CD14-positive monocyte (primary cell): ENCODE data around the gene UCHL1. TPM values are rescaled to one million over a fixed set of nuclear protein-coding genes. Genes with fewer than 3 reads are reported as not detected.

ENCODE experiments used
- DNase-seq, 3 donors: peaks; one replicate each; pipeline ENCODE4 v3.0.0-alpha.2; 2011 to 2022
- H2AFZ ChIP-seq: 2 replicates; pipeline ENCODE4 v1.6.0; 2012; ENCODE audit warnings: mild to moderate bottlenecking, low read depth, low read length, inconsistent platforms; ENCODE audit not compliant: insufficient read depth, poor library complexity, severe bottlenecking
- H3K27ac ChIP-seq, 2 donors: 1 replicate in 1 of 2; 2 replicates in 1 of 2; pipeline ENCODE4 v1.5.1; 2012 to 2013; ENCODE audit warnings: low read length in 2 of 2, control low read depth in 1 of 2, inconsistent platforms in 1 of 2, low read depth in 1 of 2, mild to moderate bottlenecking in 1 of 2
- H3K27me3 ChIP-seq, 2 donors: one replicate each; pipeline versions ENCODE4 v1.6.0 to v1.6.1; 2011 to 2013; ENCODE audit warnings: low read length in 2 of 2; ENCODE audit not compliant: control insufficient read depth in 2 of 2, insufficient read depth in 2 of 2
- H3K36me3 ChIP-seq, 2 donors: replicated peaks in 1 of 2; 1 replicate in 1 of 2; 2 replicates in 1 of 2; pipeline versions ENCODE4 v1.5.1 to v1.6.1; 2012 to 2013; ENCODE audit warnings: low read length in 2 of 2, control low read depth in 1 of 2, inconsistent platforms in 1 of 2, mild to moderate bottlenecking in 1 of 2; ENCODE audit not compliant: insufficient read depth in 2 of 2, control insufficient read depth in 1 of 2
- H3K4me1 ChIP-seq, 2 donors: 1 replicate in 1 of 2; 2 replicates in 1 of 2; pipeline versions ENCODE4 v1.5.1 to v1.6.1; 2012 to 2013; ENCODE audit warnings: low read length in 2 of 2, control low read depth in 1 of 2, inconsistent platforms in 1 of 2, mild to moderate bottlenecking in 1 of 2, moderate library complexity in 1 of 2; ENCODE audit not compliant: insufficient read depth in 2 of 2, control insufficient read depth in 1 of 2
- H3K4me2 ChIP-seq: replicated peaks from 2 replicates; pipeline ENCODE3; 2012; ENCODE audit warnings: low read length, moderate library complexity, mild to moderate bottlenecking; ENCODE audit not compliant: poor library complexity, severe bottlenecking; ENCODE audit errors: extremely low read depth
- H3K4me3 ChIP-seq, 3 experiments: fragments of 200-600 bp in 1 of 3; sonication (generic) in 1 of 3; replicated peaks in 1 of 3; 1 replicate in 2 of 3; 2 replicates in 1 of 3; pipeline ENCODE4 v1.5.1; 2011 to 2013; ENCODE audit warnings: low read length in 3 of 3, mild to moderate bottlenecking in 3 of 3, control low read depth in 2 of 3, low read depth in 2 of 3, inconsistent platforms in 1 of 3, moderate library complexity in 1 of 3
- H3K79me2 ChIP-seq: 2 replicates; pipeline ENCODE4 v1.6.0; 2012; ENCODE audit warnings: mild to moderate bottlenecking, control low read depth, inconsistent platforms, low read length, moderate library complexity; ENCODE audit not compliant: insufficient read depth
- H3K9ac ChIP-seq: 2 replicates; pipeline ENCODE4 v1.6.0; 2017; ENCODE audit warnings: low read length, mild to moderate bottlenecking; ENCODE audit not compliant: insufficient read depth, poor library complexity, severe bottlenecking
- H3K9me3 ChIP-seq, 2 donors: replicated peaks in 1 of 2; 1 replicate in 1 of 2; 2 replicates in 1 of 2; pipeline versions ENCODE4 v1.5.1 to v1.6.1; 2012 to 2013; ENCODE audit warnings: low read length in 2 of 2, control low read depth in 1 of 2; ENCODE audit not compliant: control insufficient read depth in 1 of 2, insufficient read depth in 1 of 2
- H4K20me1 ChIP-seq: 2 replicates; pipeline ENCODE4 v1.6.0; 2012; ENCODE audit warnings: mild to moderate bottlenecking, low read length, control low read depth, moderate library complexity; ENCODE audit not compliant: insufficient read depth
- H3K27ac Mint-ChIP-seq, 7 donors: one replicate each; pipeline ENCODE4 v1.8.0; 2020; ENCODE audit warnings: mild to moderate bottlenecking in 7 of 7, mixed read lengths in 7 of 7, moderate library complexity in 6 of 7, inconsistent platforms in 2 of 7
- H3K27me3 Mint-ChIP-seq, 3 donors: one replicate each; pipeline ENCODE4 v1.8.0; 2021 to 2022; ENCODE audit warnings: low read depth in 3 of 3, mild to moderate bottlenecking in 3 of 3, mixed read lengths in 3 of 3, moderate library complexity in 3 of 3, inconsistent platforms in 1 of 3
- H3K36me3 Mint-ChIP-seq, 2 donors: one replicate each; pipeline ENCODE4 v1.8.0; 2020; ENCODE audit warnings: mixed read lengths in 2 of 2, inconsistent platforms in 1 of 2, mild to moderate bottlenecking in 1 of 2
- H3K4me1 Mint-ChIP-seq: one replicate; pipeline ENCODE4 v1.8.0; 2020; ENCODE audit warnings: mild to moderate bottlenecking, mixed read lengths
- H3K4me3 Mint-ChIP-seq, 2 donors: one replicate each; pipeline ENCODE4 v1.8.0; 2020; ENCODE audit warnings: mild to moderate bottlenecking in 2 of 2, mixed read lengths in 2 of 2, moderate library complexity in 1 of 2
- H3K9me3 Mint-ChIP-seq, 7 donors: one replicate each; pipeline ENCODE4 v1.8.0; 2020 to 2022; ENCODE audit warnings: mixed read lengths in 7 of 7, mild to moderate bottlenecking in 6 of 7, moderate library complexity in 6 of 7, inconsistent platforms in 2 of 7
- WGBS: methylation state at CpG from one replicate; pipeline ENCODE4 v1.1.5; 2013; ENCODE audit warnings: missing lambda C conversion rate; ENCODE audit not compliant: insufficient coverage; 5-methylcytosine and 5-hydroxymethylcytosine counted together
- intact Hi-C, 2 donors: fragments of 100-400 bp; cut with micrococcal nuclease; formaldehyde crosslinking; loops; one replicate each; pipeline versions ENCODE4 v1.15.0 to v1.15.1; 2023
- polyA plus RNA-seq, 3 donors: library from polyadenylated mRNA; depleted of rRNA in 1 of 3; unstranded in 2 of 3; stranded (reverse) in 1 of 3; fragments of 300-500 nt in 2 of 3; fragments of >200 nt in 1 of 3; fragmentation: Illumina TruSeq in 2 of 3; gene quantifications; 1 replicate in 2 of 3; 2 replicates in 1 of 3; pipeline ENCODE4 v1.2.3, GENCODE V29; 2012 to 2021
- TF ChIP-seq, protein P1 (sequence below): fragments of 200-600 bp; IDR thresholded peaks from one replicate; pipeline ENCODE4 v1.8.0; 2022; ENCODE audit warnings: antibody characterized with exemption, mild to moderate bottlenecking

The UCHL1 gene
- polyA plus RNA-seq, 3 donors, result not detected

DNA sequence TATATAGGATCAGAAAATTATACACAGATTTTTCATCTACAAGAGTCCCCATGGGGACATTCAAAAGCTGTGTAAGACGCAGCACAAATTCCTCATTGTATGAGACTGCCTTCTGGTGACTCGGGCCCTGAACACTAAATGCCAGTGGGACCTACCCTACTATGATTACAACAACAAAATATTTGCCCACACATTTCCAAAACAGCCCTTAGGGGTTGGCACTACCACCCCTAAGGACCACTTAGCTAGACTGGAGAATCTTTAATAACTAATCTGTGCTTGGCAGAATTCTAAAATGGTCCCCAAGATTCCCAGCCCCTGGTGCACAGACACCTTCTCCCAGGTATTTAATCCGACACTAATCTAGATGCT is 29.1 kb downstream of the UCHL1 start:
- 100% methylated on average over 1 of the region's 3 CpGs for WGBS
- no peak overlapping the region for H3K27ac Mint-ChIP-seq

DNA sequence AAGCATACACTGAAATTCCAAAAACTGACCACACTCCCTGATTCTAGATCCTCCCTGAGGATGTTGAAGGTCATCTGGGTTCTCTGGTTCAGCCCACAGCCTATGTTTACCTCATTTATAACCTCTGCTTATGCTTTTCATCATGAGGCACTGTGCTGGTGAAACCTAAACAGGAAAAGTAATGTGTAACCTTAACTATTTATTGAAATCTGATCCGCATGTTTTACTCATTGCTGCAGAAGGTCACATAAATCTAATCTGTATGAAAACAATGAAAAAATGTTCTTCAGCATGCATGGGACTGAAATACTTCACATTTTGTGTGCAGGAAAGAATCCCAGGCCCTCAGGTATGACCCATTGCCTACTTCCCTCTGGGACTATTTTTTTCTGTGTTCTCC is 30.3 kb downstream of the UCHL1 start:
- no peak overlapping the region for H2AFZ ChIP-seq
- intact Hi-C loops, result no loop called here
- no peak overlapping the region for H3K4me3 Mint-ChIP-seq
- TF ChIP-seq, protein P1, sequence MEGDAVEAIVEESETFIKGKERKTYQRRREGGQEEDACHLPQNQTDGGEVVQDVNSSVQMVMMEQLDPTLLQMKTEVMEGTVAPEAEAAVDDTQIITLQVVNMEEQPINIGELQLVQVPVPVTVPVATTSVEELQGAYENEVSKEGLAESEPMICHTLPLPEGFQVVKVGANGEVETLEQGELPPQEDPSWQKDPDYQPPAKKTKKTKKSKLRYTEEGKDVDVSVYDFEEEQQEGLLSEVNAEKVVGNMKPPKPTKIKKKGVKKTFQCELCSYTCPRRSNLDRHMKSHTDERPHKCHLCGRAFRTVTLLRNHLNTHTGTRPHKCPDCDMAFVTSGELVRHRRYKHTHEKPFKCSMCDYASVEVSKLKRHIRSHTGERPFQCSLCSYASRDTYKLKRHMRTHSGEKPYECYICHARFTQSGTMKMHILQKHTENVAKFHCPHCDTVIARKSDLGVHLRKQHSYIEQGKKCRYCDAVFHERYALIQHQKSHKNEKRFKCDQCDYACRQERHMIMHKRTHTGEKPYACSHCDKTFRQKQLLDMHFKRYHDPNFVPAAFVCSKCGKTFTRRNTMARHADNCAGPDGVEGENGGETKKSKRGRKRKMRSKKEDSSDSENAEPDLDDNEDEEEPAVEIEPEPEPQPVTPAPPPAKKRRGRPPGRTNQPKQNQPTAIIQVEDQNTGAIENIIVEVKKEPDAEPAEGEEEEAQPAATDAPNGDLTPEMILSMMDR, result no peak
- 100% methylated on average over 1 of the region's 1 CpG for WGBS
- H4K20me1 ChIP-seq, result no peaks in the 10 kb centered on the region
- no peak for DNase-seq
- H3K4me1 ChIP-seq, result no peaks in the 10 kb centered on the region
- H3K27ac ChIP-seq, result no peak overlapping the region
- no peaks in the 10 kb centered on the region for H3K79me2 ChIP-seq
- H3K4me2 ChIP-seq, result no peak overlapping the region
- no peaks in the 10 kb centered on the region for H3K36me3 Mint-ChIP-seq
- H3K9me3 Mint-ChIP-seq, result peaks cover under 1 to 10% (median 4%) of the 10 kb centered on the region in 7 donors
- H3K4me3 ChIP-seq, result no peak overlapping the region
- H3K27ac Mint-ChIP-seq, result no peak overlapping the region
- no peaks in the 10 kb centered on the region for H3K27me3 ChIP-seq
- peaks cover 0 to 5% of the 10 kb centered on the region in 2 donors for H3K9me3 ChIP-seq
- H3K4me1 Mint-ChIP-seq, result no peaks in the 10 kb centered on the region
- H3K9ac ChIP-seq, result no peak overlapping the region
- H3K36me3 ChIP-seq, result no peaks in the 10 kb centered on the region
- peaks cover 0 to 3% (median 2%) of the 10 kb centered on the region in 3 donors for H3K27me3 Mint-ChIP-seq

More for the DNA sequence above, 29.1 kb downstream of the UCHL1 start:
- Mint-ChIP-seq H3K9me3 (peaks cover 0 to 8% (median 4%) of the 10 kb centered on the region in 7 donors), H3K27me3 (peaks cover 0 to 3% (median 2%) of the 10 kb centered on the region in 3 donors), H3K4me1 (no peaks in the 10 kb centered on the region), H3K36me3 (no peaks in the 10 kb centered on the region), H3K4me3 (no peak overlapping the region)
- intact Hi-C loops, result no loop called here
- H3K27me3 ChIP-seq, result no peaks in the 10 kb centered on the region
- H3K9ac ChIP-seq, result no peak overlapping the region
- no peaks in the 10 kb centered on the region for H3K79me2 ChIP-seq
- H3K9me3 ChIP-seq, result peaks cover 0 to 5% of the 10 kb centered on the region in 2 donors
- no peaks in the 10 kb centered on the region for H3K36me3 ChIP-seq
- no peaks in the 10 kb centered on the region for H4K20me1 ChIP-seq
- no peak overlapping the region for H3K27ac ChIP-seq
- H3K4me2 ChIP-seq, result no peak overlapping the region
- no peak overlapping the region for H2AFZ ChIP-seq
- H3K4me1 ChIP-seq, result no peaks in the 10 kb centered on the region
- no peak overlapping the region for H3K4me3 ChIP-seq
- DNase-seq, result no peak
- TF ChIP-seq, protein P1, result no peak
